ENCODE measurements around the gene PTPRD.

Gene PTPRD

GRCh38 chr9:9783211-9783610 lies 829.6 kb downstream of the PTPRD start:
- Histone ChIP-seq H3K4me3 (ENCODE audit: insufficient read depth, low read depth, low read length) (no peak overlapping the region), H3K4me1 (ENCODE audit: control insufficient read depth, insufficient read depth, low read length) (no peaks in the 10 kb centered on the region), H3K27ac (ENCODE audit: insufficient read depth, low read depth, low read length, poor library complexity, severe bottlenecking) (no peak overlapping the region), H3K9me3 (ENCODE audit: control insufficient read depth, low read length) (no peaks in the 10 kb centered on the region), H3K27me3 (ENCODE audit: control insufficient read depth, insufficient read depth, low read length, poor library complexity, severe bottlenecking) (no peaks in the 10 kb centered on the region), H3K36me3 (ENCODE audit: control insufficient read depth, insufficient read depth, low read length) (no peaks in the 10 kb centered on the region)
- 71% methylated on average over 1 of the region's 2 CpGs; no CpG with 5 or more reads in 1 of the 2 experiments for WGBS, 2 experiments

- WGBS, 2 experiments = 90 to 91% methylated on average over 6 of the region's 6 CpGs
- Histone ChIP-seq H3K27me3 (ENCODE audit: control insufficient read depth, insufficient read depth, low read length, poor library complexity, severe bottlenecking) (no peaks in the 10 kb centered on the region), H3K4me3 (ENCODE audit: insufficient read depth, low read depth, low read length) (no peak overlapping the region), H3K4me1 (ENCODE audit: control insufficient read depth, insufficient read depth, low read length) (no peaks in the 10 kb centered on the region), H3K36me3 (ENCODE audit: control insufficient read depth, insufficient read depth, low read length) (no peaks in the 10 kb centered on the region), H3K9me3 (ENCODE audit: control insufficient read depth, low read length) (no peaks in the 10 kb centered on the region), H3K27ac (ENCODE audit: insufficient read depth, low read depth, low read length, poor library complexity, severe bottlenecking) (no peak overlapping the region)
These were observed 834.5 kb downstream of the PTPRD start for GRCh38 chr9:9778293-9778692.

DNA sequence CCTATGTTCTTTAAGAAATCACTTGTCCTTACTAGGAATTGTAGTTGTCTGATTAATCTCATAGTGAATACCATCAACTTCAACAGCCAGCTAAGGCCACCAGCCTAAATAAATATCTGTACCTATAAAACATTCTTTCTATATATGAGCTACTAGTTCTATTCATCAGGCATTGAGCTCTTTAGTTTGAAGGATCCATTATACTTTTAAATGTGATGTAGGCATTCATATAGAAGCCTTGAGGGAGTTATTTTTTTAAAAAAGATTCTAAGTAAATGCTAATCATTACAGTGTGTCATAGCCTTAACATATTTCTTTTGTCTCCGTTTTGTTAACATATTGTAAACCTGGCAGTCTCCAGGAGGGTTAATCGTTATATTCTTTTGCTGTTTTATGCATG lies 838.3 kb downstream of the PTPRD start:
- Histone ChIP-seq H3K4me3 (ENCODE audit: insufficient read depth, low read depth, low read length) (no peak overlapping the region), H3K36me3 (ENCODE audit: control insufficient read depth, insufficient read depth, low read length) (no peaks in the 10 kb centered on the region), H3K9me3 (ENCODE audit: control insufficient read depth, low read length) (no peaks in the 10 kb centered on the region), H3K4me1 (ENCODE audit: control insufficient read depth, insufficient read depth, low read length) (no peaks in the 10 kb centered on the region), H3K27me3 (ENCODE audit: control insufficient read depth, insufficient read depth, low read length, poor library complexity, severe bottlenecking) (no peaks in the 10 kb centered on the region), H3K27ac (ENCODE audit: insufficient read depth, low read depth, low read length, poor library complexity, severe bottlenecking) (no peak overlapping the region)
- WGBS, 2 experiments = 100% methylated on average over 2 of the region's 2 CpGs; no CpG with 5 or more reads in 1 of the 2 experiments

DNA sequence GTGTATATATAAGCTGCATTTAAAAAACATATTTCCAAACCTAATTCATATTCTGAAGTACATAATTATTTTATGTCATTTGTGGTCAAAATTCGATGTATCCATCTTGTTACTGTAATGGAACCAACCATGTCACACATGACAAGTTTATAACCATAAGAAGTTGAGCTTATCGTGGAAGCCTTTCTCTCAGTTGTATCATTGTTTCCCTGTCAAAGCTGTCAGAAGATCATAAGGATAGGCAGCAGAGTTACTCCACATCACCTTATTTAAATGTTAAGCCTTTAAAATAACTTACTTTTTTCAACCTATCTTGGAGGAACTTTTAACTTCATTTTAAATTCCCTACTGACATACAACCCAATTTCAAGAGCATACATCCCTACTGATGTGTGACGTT lies 841.5 kb downstream of the PTPRD start:
- WGBS, 2 experiments = 93 to 97% methylated on average over 2 to 3 of the region's 3 CpGs
- Histone ChIP-seq H3K27me3 (ENCODE audit: control insufficient read depth, insufficient read depth, low read length, poor library complexity, severe bottlenecking) (no peaks in the 10 kb centered on the region), H3K4me1 (ENCODE audit: control insufficient read depth, insufficient read depth, low read length) (no peaks in the 10 kb centered on the region), H3K9me3 (ENCODE audit: control insufficient read depth, low read length) (no peaks in the 10 kb centered on the region), H3K36me3 (ENCODE audit: control insufficient read depth, insufficient read depth, low read length) (no peaks in the 10 kb centered on the region), H3K4me3 (ENCODE audit: insufficient read depth, low read depth, low read length) (no peak overlapping the region), H3K27ac (ENCODE audit: insufficient read depth, low read depth, low read length, poor library complexity, severe bottlenecking) (no peak overlapping the region)

DNA sequence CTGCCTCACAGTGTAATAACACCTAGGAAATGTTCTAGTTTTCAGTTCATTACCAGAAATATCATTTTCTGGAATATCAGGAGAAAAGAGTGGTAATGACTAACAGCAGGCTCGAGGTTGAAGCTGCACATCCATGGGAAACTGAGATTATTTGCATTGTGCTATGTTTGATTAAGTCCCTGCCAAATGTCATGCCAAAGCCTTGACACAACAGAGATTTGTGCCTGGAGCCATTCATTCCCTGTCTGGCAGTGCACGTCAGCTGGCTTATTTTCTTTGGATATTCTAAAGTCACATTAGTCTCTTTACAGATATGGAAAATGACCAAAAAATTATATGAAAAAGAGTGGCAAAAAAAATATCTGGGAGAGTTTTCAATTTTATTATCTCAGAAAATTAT lies 848.0 kb downstream of the PTPRD start:
- WGBS, 2 experiments = 84 to 88% methylated on average over 1 to 2 of the region's 2 CpGs
- Histone ChIP-seq H3K9me3 (ENCODE audit: control insufficient read depth, low read length) (no peaks in the 10 kb centered on the region), H3K27me3 (ENCODE audit: control insufficient read depth, insufficient read depth, low read length, poor library complexity, severe bottlenecking) (no peaks in the 10 kb centered on the region), H3K27ac (ENCODE audit: insufficient read depth, low read depth, low read length, poor library complexity, severe bottlenecking) (no peak overlapping the region), H3K36me3 (ENCODE audit: control insufficient read depth, insufficient read depth, low read length) (no peaks in the 10 kb centered on the region), H3K4me3 (ENCODE audit: insufficient read depth, low read depth, low read length) (no peak overlapping the region), H3K4me1 (ENCODE audit: control insufficient read depth, insufficient read depth, low read length) (no peaks in the 10 kb centered on the region)

DNA sequence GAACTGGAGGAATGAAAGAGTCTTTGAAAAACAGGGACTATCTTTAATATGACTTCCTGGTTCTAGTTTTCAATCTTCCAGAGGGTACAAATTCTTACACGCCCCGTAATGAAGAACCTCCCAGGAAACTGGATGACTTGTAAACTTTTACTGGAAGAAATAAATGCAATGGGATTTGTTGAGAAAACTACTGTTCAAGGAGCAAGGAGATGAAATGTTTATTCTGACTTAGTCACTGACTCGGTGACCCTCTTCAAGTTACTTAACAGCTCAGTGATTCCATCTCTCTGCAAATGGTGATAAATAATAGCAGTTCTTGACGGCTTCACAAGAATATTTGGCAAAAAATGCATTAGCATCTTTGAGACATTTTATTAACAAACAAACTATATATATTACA lies 858.6 kb downstream of the PTPRD start:
- Histone ChIP-seq H3K27ac (ENCODE audit: insufficient read depth, low read depth, low read length, poor library complexity, severe bottlenecking) (no peak overlapping the region), H3K9me3 (ENCODE audit: control insufficient read depth, low read length) (no peaks in the 10 kb centered on the region), H3K4me3 (ENCODE audit: insufficient read depth, low read depth, low read length) (no peak overlapping the region), H3K36me3 (ENCODE audit: control insufficient read depth, insufficient read depth, low read length) (no peaks in the 10 kb centered on the region), H3K4me1 (ENCODE audit: control insufficient read depth, insufficient read depth, low read length) (no peaks in the 10 kb centered on the region), H3K27me3 (ENCODE audit: control insufficient read depth, insufficient read depth, low read length, poor library complexity, severe bottlenecking) (no peaks in the 10 kb centered on the region)
- 88 to 95% methylated on average over 4 of the region's 4 CpGs for WGBS, 2 experiments

DNA sequence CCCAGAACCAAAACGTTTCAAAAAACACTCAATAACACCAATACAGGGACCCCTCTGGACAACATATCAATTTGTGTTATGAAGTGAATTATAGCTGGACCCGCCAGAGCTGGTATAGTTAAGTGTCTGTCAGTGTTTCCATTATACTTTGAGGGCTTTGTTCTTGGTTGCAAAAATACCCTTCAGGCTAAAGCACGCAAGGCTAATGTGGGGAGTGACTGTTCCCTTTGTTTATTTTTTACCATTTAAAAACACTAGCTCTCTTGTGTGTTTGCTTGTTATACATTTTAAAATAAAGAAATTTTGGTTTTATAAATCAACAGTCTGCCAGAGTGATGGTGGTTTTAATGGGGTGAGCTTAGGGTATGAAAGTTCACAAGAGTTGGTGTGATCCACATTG lies 859.5 kb downstream of the PTPRD start:
- WGBS, 2 experiments = 75 to 85% methylated on average over 1 of the region's 3 CpGs
- Histone ChIP-seq H3K27ac (ENCODE audit: insufficient read depth, low read depth, low read length, poor library complexity, severe bottlenecking) (no peak overlapping the region), H3K9me3 (ENCODE audit: control insufficient read depth, low read length) (no peaks in the 10 kb centered on the region)

DNA sequence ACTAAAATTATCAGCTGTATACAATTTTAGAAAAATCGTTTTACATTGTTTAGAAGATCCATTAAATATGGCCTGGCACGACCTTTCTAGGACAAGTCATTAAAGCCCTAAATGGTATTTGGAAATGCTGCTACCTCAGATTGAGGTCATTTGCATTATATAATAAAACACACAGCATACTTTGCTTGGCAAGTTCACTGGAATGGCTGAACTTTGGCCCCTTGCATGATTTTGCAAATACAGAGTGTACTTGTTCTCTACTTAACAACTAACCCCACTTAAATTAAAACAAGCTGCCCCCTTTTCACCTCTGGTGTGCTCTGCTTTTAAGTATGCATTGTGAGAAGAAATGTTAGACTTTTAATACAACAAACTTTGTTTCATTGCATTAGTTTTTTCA lies 860.1 kb downstream of the PTPRD start:
- no peaks in the 10 kb centered on the region for H3K9me3 ChIP-seq (ENCODE audit: control insufficient read depth, low read length)
- no peak overlapping the region for H3K27ac ChIP-seq (ENCODE audit: insufficient read depth, low read depth, low read length, poor library complexity, severe bottlenecking)
- no peaks in the 10 kb centered on the region for H3K4me1 ChIP-seq (ENCODE audit: control insufficient read depth, insufficient read depth, low read length)
- no peak overlapping the region for H3K4me3 ChIP-seq (ENCODE audit: insufficient read depth, low read depth, low read length)
- no peaks in the 10 kb centered on the region for H3K27me3 ChIP-seq (ENCODE audit: control insufficient read depth, insufficient read depth, low read length, poor library complexity, severe bottlenecking)
- WGBS, 2 experiments = 80 to 83% methylated on average over 1 to 2 of the region's 2 CpGs
- no peaks in the 10 kb centered on the region for H3K36me3 ChIP-seq (ENCODE audit: control insufficient read depth, insufficient read depth, low read length)

More for the DNA sequence above, 859.5 kb downstream of the PTPRD start:
- H3K36me3 ChIP-seq (ENCODE audit: control insufficient read depth, insufficient read depth, low read length) = no peaks in the 10 kb centered on the region
- no peak overlapping the region for H3K4me3 ChIP-seq (ENCODE audit: insufficient read depth, low read depth, low read length)
- no peaks in the 10 kb centered on the region for H3K27me3 ChIP-seq (ENCODE audit: control insufficient read depth, insufficient read depth, low read length, poor library complexity, severe bottlenecking)
- H3K4me1 ChIP-seq (ENCODE audit: control insufficient read depth, insufficient read depth, low read length) = no peaks in the 10 kb centered on the region

- WGBS, 2 experiments = 93 to 95% methylated on average over 3 of the region's 4 CpGs
- Histone ChIP-seq H3K27ac (ENCODE audit: insufficient read depth, low read depth, low read length, poor library complexity, severe bottlenecking) (no peak overlapping the region), H3K4me1 (ENCODE audit: control insufficient read depth, insufficient read depth, low read length) (no peaks in the 10 kb centered on the region), H3K27me3 (ENCODE audit: control insufficient read depth, insufficient read depth, low read length, poor library complexity, severe bottlenecking) (no peaks in the 10 kb centered on the region), H3K9me3 (ENCODE audit: control insufficient read depth, low read length) (no peaks in the 10 kb centered on the region), H3K36me3 (ENCODE audit: control insufficient read depth, insufficient read depth, low read length) (no peaks in the 10 kb centered on the region), H3K4me3 (ENCODE audit: insufficient read depth, low read depth, low read length) (no peak overlapping the region)
These were observed 860.8 kb downstream of the PTPRD start for GRCh38 chr9:9751996-9752395.

DNA sequence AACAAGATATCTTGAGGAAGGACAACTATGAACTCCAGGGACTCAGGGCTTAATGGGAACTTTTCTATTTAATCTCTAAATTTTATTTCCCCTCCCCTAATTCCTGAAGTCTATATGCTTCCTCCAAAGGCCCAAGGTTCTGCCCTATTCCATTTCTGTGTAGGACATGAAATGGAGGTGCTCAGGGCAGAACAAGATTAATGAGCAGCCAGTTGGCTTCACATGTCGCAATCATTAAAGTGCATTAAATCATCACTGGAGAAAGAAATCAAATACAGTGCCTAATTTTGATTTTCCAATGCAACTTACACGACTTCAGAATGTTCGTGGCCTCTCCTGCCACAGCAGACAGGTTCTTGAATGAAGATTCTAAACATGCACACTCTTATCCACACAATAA lies 862.1 kb downstream of the PTPRD start:
- no peaks in the 10 kb centered on the region for H3K36me3 ChIP-seq (ENCODE audit: control insufficient read depth, insufficient read depth, low read length)
- 93% methylated on average over 3 of the region's 3 CpGs for WGBS, 2 experiments
- no peak overlapping the region for H3K4me3 ChIP-seq (ENCODE audit: insufficient read depth, low read depth, low read length)

GRCh38 chr9:9749591-9749990 lies 863.2 kb downstream of the PTPRD start:
- H3K36me3 ChIP-seq (ENCODE audit: control insufficient read depth, insufficient read depth, low read length) = no peaks in the 10 kb centered on the region
- H3K4me1 ChIP-seq (ENCODE audit: control insufficient read depth, insufficient read depth, low read length) = no peaks in the 10 kb centered on the region
- no peak overlapping the region for H3K4me3 ChIP-seq (ENCODE audit: insufficient read depth, low read depth, low read length)
- no CpG with 5 or more reads among the region's 1 CpG for WGBS, 2 experiments
- H3K27me3 ChIP-seq (ENCODE audit: control insufficient read depth, insufficient read depth, low read length, poor library complexity, severe bottlenecking) = no peaks in the 10 kb centered on the region
- no peaks in the 10 kb centered on the region for H3K9me3 ChIP-seq (ENCODE audit: control insufficient read depth, low read length)
- H3K27ac ChIP-seq (ENCODE audit: insufficient read depth, low read depth, low read length, poor library complexity, severe bottlenecking) = no peak overlapping the region

More for the DNA sequence above, 862.1 kb downstream of the PTPRD start:
- Histone ChIP-seq H3K27me3 (ENCODE audit: control insufficient read depth, insufficient read depth, low read length, poor library complexity, severe bottlenecking) (no peaks in the 10 kb centered on the region), H3K4me1 (ENCODE audit: control insufficient read depth, insufficient read depth, low read length) (no peaks in the 10 kb centered on the region), H3K9me3 (ENCODE audit: control insufficient read depth, low read length) (no peaks in the 10 kb centered on the region), H3K27ac (ENCODE audit: insufficient read depth, low read depth, low read length, poor library complexity, severe bottlenecking) (no peak overlapping the region)
